ENCODE data around the gene NECTIN2.

NECTIN2 gene

GRCh38 chr19:44809577-44810233 lies 36.4 kb upstream of the NECTIN2 start:
- TF ChIP-seq CTCF (IDR thresholded peaks at IDR 0.05; ENCODE audit: low read depth, low read length, poor library complexity, severe bottlenecking) (no peak), EZH2phosphoT487 (IDR thresholded peaks at IDR 0.05; ENCODE audit: borderline replicate concordance, low read length) (no peak)
- Histone ChIP-seq H3K79me2 (ENCODE audit: control insufficient read depth, low read length) (no peaks in the 10 kb centered on the region), H3K4me1 (ENCODE audit: control insufficient read depth, low read length) (no peaks in the 10 kb centered on the region), H3F3A (ENCODE audit: control insufficient read depth, insufficient read depth) (no peaks in the 10 kb centered on the region), H3K4me3 (ENCODE audit: low read length) (no peak overlapping the region), H3K27ac (ENCODE audit: low read depth, low read length) (no peak overlapping the region), H3K4me2 (ENCODE audit: low read length) (no peak overlapping the region), H3K9me2 (replicated peaks; ENCODE audit: control insufficient read depth, low read length) (no peaks in the 10 kb centered on the region), H3K9me3 (ENCODE audit: control insufficient read depth, insufficient read depth, low read length) (no peaks in the 10 kb centered on the region), H3K36me3 (ENCODE audit: control insufficient read depth, low read length) (no peaks in the 10 kb centered on the region), H3K27me3 (ENCODE audit: control insufficient read depth, low read length) (peaks cover 4% of the 10 kb centered on the region; the same call in 1 of the 2 replicates), H4K20me1 (ENCODE audit: control insufficient read depth, insufficient read depth, low read depth, low read length) (no peaks in the 10 kb centered on the region)

- no peaks in the 10 kb centered on the region for H3F3A ChIP-seq (ENCODE audit: control insufficient read depth, insufficient read depth)
- H4K20me1 ChIP-seq (ENCODE audit: control insufficient read depth, insufficient read depth, low read depth, low read length) = no peaks in the 10 kb centered on the region
- no peaks in the 10 kb centered on the region for H3K9me2 ChIP-seq (replicated peaks; ENCODE audit: control insufficient read depth, low read length)
- H3K27me3 ChIP-seq (ENCODE audit: control insufficient read depth, low read length) = peaks cover 4% of the 10 kb centered on the region; the same call in 1 of the 2 replicates
- H3K4me1 ChIP-seq (ENCODE audit: control insufficient read depth, low read length) = no peaks in the 10 kb centered on the region
- H3K9me3 ChIP-seq (ENCODE audit: control insufficient read depth, insufficient read depth, low read length) = no peaks in the 10 kb centered on the region
- no peak overlapping the region for H3K27ac ChIP-seq (ENCODE audit: low read depth, low read length)
- no peak overlapping the region for H3K4me2 ChIP-seq (ENCODE audit: low read length)
- no peaks in the 10 kb centered on the region for H3K36me3 ChIP-seq (ENCODE audit: control insufficient read depth, low read length)
- H3K79me2 ChIP-seq (ENCODE audit: control insufficient read depth, low read length) = no peaks in the 10 kb centered on the region
- no peak overlapping the region for H3K4me3 ChIP-seq (ENCODE audit: low read length)
- TF ChIP-seq CTCF (IDR thresholded peaks at IDR 0.05; ENCODE audit: low read depth, low read length, poor library complexity, severe bottlenecking) (no peak), EZH2phosphoT487 (IDR thresholded peaks at IDR 0.05; ENCODE audit: borderline replicate concordance, low read length) (no peak)
Observed at GRCh38 chr19:44810234-44811121, 35.6 kb upstream of the NECTIN2 start.

- no peaks in the 10 kb centered on the region for H3K4me1 ChIP-seq (ENCODE audit: control insufficient read depth, low read length)
- H3K9me2 ChIP-seq (replicated peaks; ENCODE audit: control insufficient read depth, low read length) = no peaks in the 10 kb centered on the region
- TF ChIP-seq CTCF (IDR thresholded peaks at IDR 0.05; ENCODE audit: low read depth, low read length, poor library complexity, severe bottlenecking) (no peak), EZH2phosphoT487 (IDR thresholded peaks at IDR 0.05; ENCODE audit: borderline replicate concordance, low read length) (no peak)
- no peaks in the 10 kb centered on the region for H3K36me3 ChIP-seq (ENCODE audit: control insufficient read depth, low read length)
- H3K4me2 ChIP-seq (ENCODE audit: low read length) = no peak overlapping the region
- peaks cover 4% of the 10 kb centered on the region; the same call in 1 of the 2 replicates for H3K27me3 ChIP-seq (ENCODE audit: control insufficient read depth, low read length)
- H3F3A ChIP-seq (ENCODE audit: control insufficient read depth, insufficient read depth) = no peaks in the 10 kb centered on the region
- no peaks in the 10 kb centered on the region for H3K79me2 ChIP-seq (ENCODE audit: control insufficient read depth, low read length)
- no peaks in the 10 kb centered on the region for H3K9me3 ChIP-seq (ENCODE audit: control insufficient read depth, insufficient read depth, low read length)
- no peaks in the 10 kb centered on the region for H4K20me1 ChIP-seq (ENCODE audit: control insufficient read depth, insufficient read depth, low read depth, low read length)
- no peak overlapping the region for H3K27ac ChIP-seq (ENCODE audit: low read depth, low read length)
- no peak overlapping the region for H3K4me3 ChIP-seq (ENCODE audit: low read length)
Observed at GRCh38 chr19:44811122-44811419, 35.0 kb upstream of the NECTIN2 start.
